ENCODE data around the gene CNTNAP2.

Gene CNTNAP2

GRCh38 chr7:148390381-148390780, 2273.8 kb downstream of the CNTNAP2 start:
- H3K9me3 ChIP-seq (ENCODE audit: control insufficient read depth, low read length) = no peaks in the 10 kb centered on the region
- H3K36me3 ChIP-seq (ENCODE audit: control insufficient read depth, insufficient read depth, low read length) = peaks cover 22% of the 10 kb centered on the region
- no peak overlapping the region for H3K27ac ChIP-seq (ENCODE audit: insufficient read depth, low read depth, low read length, poor library complexity, severe bottlenecking)
- no peak overlapping the region for H3K4me3 ChIP-seq (ENCODE audit: insufficient read depth, low read depth, low read length)
- peaks cover 8% of the 10 kb centered on the region for H3K4me1 ChIP-seq (ENCODE audit: control insufficient read depth, insufficient read depth, low read length)
- no peaks in the 10 kb centered on the region for H3K27me3 ChIP-seq (ENCODE audit: control insufficient read depth, insufficient read depth, low read length, poor library complexity, severe bottlenecking)

GRCh38 chr7:148391591-148391990, 2275.0 kb downstream of the CNTNAP2 start:
- WGBS, 2 experiments = 86 to 95% methylated on average over 2 to 4 of the region's 4 CpGs
- H3K27ac ChIP-seq (ENCODE audit: insufficient read depth, low read depth, low read length, poor library complexity, severe bottlenecking) = no peak overlapping the region
- no peak overlapping the region for H3K4me3 ChIP-seq (ENCODE audit: insufficient read depth, low read depth, low read length)
- H3K27me3 ChIP-seq (ENCODE audit: control insufficient read depth, insufficient read depth, low read length, poor library complexity, severe bottlenecking) = no peaks in the 10 kb centered on the region
- no peaks in the 10 kb centered on the region for H3K9me3 ChIP-seq (ENCODE audit: control insufficient read depth, low read length)
- peaks cover 20% of the 10 kb centered on the region for H3K4me1 ChIP-seq (ENCODE audit: control insufficient read depth, insufficient read depth, low read length)
- peaks cover 19% of the 10 kb centered on the region for H3K36me3 ChIP-seq (ENCODE audit: control insufficient read depth, insufficient read depth, low read length)

GRCh38 chr7:148394582-148394981, 2278.0 kb downstream of the CNTNAP2 start:
- no peaks in the 10 kb centered on the region for H3K27me3 ChIP-seq (ENCODE audit: control insufficient read depth, insufficient read depth, low read length, poor library complexity, severe bottlenecking)
- no peak overlapping the region for H3K4me3 ChIP-seq (ENCODE audit: insufficient read depth, low read depth, low read length)
- no peak overlapping the region for H3K27ac ChIP-seq (ENCODE audit: insufficient read depth, low read depth, low read length, poor library complexity, severe bottlenecking)
- WGBS, 2 experiments = 73 to 89% methylated on average over 3 of the region's 3 CpGs
- H3K4me1 ChIP-seq (ENCODE audit: control insufficient read depth, insufficient read depth, low read length) = peaks cover 29% of the 10 kb centered on the region
- no peaks in the 10 kb centered on the region for H3K9me3 ChIP-seq (ENCODE audit: control insufficient read depth, low read length)
- H3K36me3 ChIP-seq (ENCODE audit: control insufficient read depth, insufficient read depth, low read length) = peaks cover 4% of the 10 kb centered on the region

GRCh38 chr7:148395352-148395811, 2278.8 kb downstream of the CNTNAP2 start:
- WGBS, 2 experiments = 62 to 68% methylated on average over 7 of the region's 7 CpGs
- H3K36me3 ChIP-seq (ENCODE audit: control insufficient read depth, insufficient read depth, low read length) = no peaks in the 10 kb centered on the region
- H3K27me3 ChIP-seq (ENCODE audit: control insufficient read depth, insufficient read depth, low read length, poor library complexity, severe bottlenecking) = no peaks in the 10 kb centered on the region
- H3K4me3 ChIP-seq (ENCODE audit: insufficient read depth, low read depth, low read length) = no peak overlapping the region
- peak overlapping the region; percentile 30 for H3K27ac ChIP-seq (ENCODE audit: insufficient read depth, low read depth, low read length, poor library complexity, severe bottlenecking)
- no peaks in the 10 kb centered on the region for H3K9me3 ChIP-seq (ENCODE audit: control insufficient read depth, low read length)
- peaks cover 29% of the 10 kb centered on the region for H3K4me1 ChIP-seq (ENCODE audit: control insufficient read depth, insufficient read depth, low read length)

- Histone ChIP-seq H3K27ac (ENCODE audit: insufficient read depth, low read depth, low read length, poor library complexity, severe bottlenecking) (peak overlapping the region; percentile 53), H3K9me3 (ENCODE audit: control insufficient read depth, low read length) (no peaks in the 10 kb centered on the region), H3K4me1 (ENCODE audit: control insufficient read depth, insufficient read depth, low read length) (peaks cover 29% of the 10 kb centered on the region), H3K4me3 (ENCODE audit: insufficient read depth, low read depth, low read length) (no peak overlapping the region), H3K36me3 (ENCODE audit: control insufficient read depth, insufficient read depth, low read length) (no peaks in the 10 kb centered on the region), H3K27me3 (ENCODE audit: control insufficient read depth, insufficient read depth, low read length, poor library complexity, severe bottlenecking) (no peaks in the 10 kb centered on the region)
- WGBS, 2 experiments = 77 to 78% methylated on average over 12 of the region's 12 CpGs
Measured at GRCh38 chr7:148395990-148396716, 2279.6 kb downstream of the CNTNAP2 start.

GRCh38 chr7:148397056-148397455, 2280.5 kb downstream of the CNTNAP2 start:
- Histone ChIP-seq H3K27ac (ENCODE audit: insufficient read depth, low read depth, low read length, poor library complexity, severe bottlenecking) (no peak overlapping the region), H3K36me3 (ENCODE audit: control insufficient read depth, insufficient read depth, low read length) (no peaks in the 10 kb centered on the region), H3K4me1 (ENCODE audit: control insufficient read depth, insufficient read depth, low read length) (peaks cover 29% of the 10 kb centered on the region), H3K4me3 (ENCODE audit: insufficient read depth, low read depth, low read length) (no peak overlapping the region), H3K27me3 (ENCODE audit: control insufficient read depth, insufficient read depth, low read length, poor library complexity, severe bottlenecking) (no peaks in the 10 kb centered on the region), H3K9me3 (ENCODE audit: control insufficient read depth, low read length) (no peaks in the 10 kb centered on the region)
- 8 to 19% methylated on average over 1 of the region's 1 CpG for WGBS, 2 experiments

- H3K27ac ChIP-seq (ENCODE audit: insufficient read depth, low read depth, low read length, poor library complexity, severe bottlenecking) = no peak overlapping the region
- no peaks in the 10 kb centered on the region for H3K27me3 ChIP-seq (ENCODE audit: control insufficient read depth, insufficient read depth, low read length, poor library complexity, severe bottlenecking)
- no peaks in the 10 kb centered on the region for H3K36me3 ChIP-seq (ENCODE audit: control insufficient read depth, insufficient read depth, low read length)
- no peaks in the 10 kb centered on the region for H3K9me3 ChIP-seq (ENCODE audit: control insufficient read depth, low read length)
- WGBS, 2 experiments = 89% methylated on average over 4 of the region's 4 CpGs
- no peak overlapping the region for H3K4me3 ChIP-seq (ENCODE audit: insufficient read depth, low read depth, low read length)
- H3K4me1 ChIP-seq (ENCODE audit: control insufficient read depth, insufficient read depth, low read length) = peaks cover 29% of the 10 kb centered on the region
Measured at GRCh38 chr7:148397551-148397950, 2280.9 kb downstream of the CNTNAP2 start.

GRCh38 chr7:148397985-148398384, 2281.4 kb downstream of the CNTNAP2 start:
- no peaks in the 10 kb centered on the region for H3K27me3 ChIP-seq (ENCODE audit: control insufficient read depth, insufficient read depth, low read length, poor library complexity, severe bottlenecking)
- no peak overlapping the region for H3K27ac ChIP-seq (ENCODE audit: insufficient read depth, low read depth, low read length, poor library complexity, severe bottlenecking)
- no peaks in the 10 kb centered on the region for H3K9me3 ChIP-seq (ENCODE audit: control insufficient read depth, low read length)
- no peaks in the 10 kb centered on the region for H3K36me3 ChIP-seq (ENCODE audit: control insufficient read depth, insufficient read depth, low read length)
- no peak overlapping the region for H3K4me3 ChIP-seq (ENCODE audit: insufficient read depth, low read depth, low read length)
- peaks cover 29% of the 10 kb centered on the region for H3K4me1 ChIP-seq (ENCODE audit: control insufficient read depth, insufficient read depth, low read length)
- WGBS, 2 experiments = 83 to 88% methylated on average over 4 to 5 of the region's 5 CpGs

- Histone ChIP-seq H3K4me3 (ENCODE audit: insufficient read depth, low read depth, low read length) (no peak overlapping the region), H3K27me3 (ENCODE audit: control insufficient read depth, insufficient read depth, low read length, poor library complexity, severe bottlenecking) (no peaks in the 10 kb centered on the region), H3K4me1 (ENCODE audit: control insufficient read depth, insufficient read depth, low read length) (peaks cover 29% of the 10 kb centered on the region), H3K9me3 (ENCODE audit: control insufficient read depth, low read length) (no peaks in the 10 kb centered on the region), H3K36me3 (ENCODE audit: control insufficient read depth, insufficient read depth, low read length) (no peaks in the 10 kb centered on the region), H3K27ac (ENCODE audit: insufficient read depth, low read depth, low read length, poor library complexity, severe bottlenecking) (no peak overlapping the region)
- WGBS, 2 experiments = 79 to 81% methylated on average over 7 of the region's 7 CpGs
Measured at GRCh38 chr7:148398844-148399365, 2282.3 kb downstream of the CNTNAP2 start.

- Histone ChIP-seq H3K4me3 (ENCODE audit: insufficient read depth, low read depth, low read length) (no peak overlapping the region), H3K9me3 (ENCODE audit: control insufficient read depth, low read length) (no peaks in the 10 kb centered on the region), H3K27ac (ENCODE audit: insufficient read depth, low read depth, low read length, poor library complexity, severe bottlenecking) (no peak overlapping the region), H3K4me1 (ENCODE audit: control insufficient read depth, insufficient read depth, low read length) (peaks cover 23% of the 10 kb centered on the region), H3K27me3 (ENCODE audit: control insufficient read depth, insufficient read depth, low read length, poor library complexity, severe bottlenecking) (no peaks in the 10 kb centered on the region), H3K36me3 (ENCODE audit: control insufficient read depth, insufficient read depth, low read length) (no peaks in the 10 kb centered on the region)
- WGBS, 2 experiments = 92 to 93% methylated on average over 14 of the region's 14 CpGs
Measured at GRCh38 chr7:148400101-148400500, 2283.5 kb downstream of the CNTNAP2 start.

Data from ectodermal cell (in vitro differentiated cells).